HepG2 (cell line): Measurements from ENCODE around the gene ASF1B. TPM values are rescaled to one million over a fixed set of nuclear protein-coding genes. Genes with fewer than 3 reads are reported as not detected.

Experiments used
- ATF2 ChIP-seq: sonication (generic); formaldehyde crosslinking; IDR thresholded peaks from 2 replicates; pipeline ENCODE4 v1.4.0; 2020; ENCODE audit warnings: missing genetic modification reagents
- CBFB ChIP-seq: sonication (generic); formaldehyde crosslinking; IDR thresholded peaks from 2 replicates; pipeline ENCODE4 v1.4.0; 2020; ENCODE audit warnings: missing genetic modification reagents
- HMGXB4 ChIP-seq, 2 experiments: sonication (generic) in 1 of 2; formaldehyde crosslinking in 1 of 2; IDR thresholded peaks; 2 replicates each; pipeline versions ENCODE4 v1.4.0 to v1.6.1; 2018 to 2020; ENCODE audit warnings: missing genetic modification reagents in 2 of 2, borderline replicate concordance in 1 of 2, low read depth in 1 of 2, mild to moderate bottlenecking in 1 of 2, missing biosample characterization in 1 of 2
- HNF1B ChIP-seq: sonication (generic); formaldehyde crosslinking; IDR thresholded peaks from 2 replicates; pipeline ENCODE4 v1.5.1; 2020; ENCODE audit warnings: mild to moderate bottlenecking, moderate library complexity, missing genetic modification reagents
- NFIB ChIP-seq: sonication (generic); formaldehyde crosslinking; IDR thresholded peaks from 2 replicates; pipeline ENCODE4 v1.9.0; 2021; ENCODE audit warnings: missing genetic modification reagents, mild to moderate bottlenecking, borderline replicate concordance
- SALL1 ChIP-seq: sonication (generic); formaldehyde crosslinking; IDR thresholded peaks from 2 replicates; pipeline ENCODE4 v1.8.0; 2022; ENCODE audit warnings: mild to moderate bottlenecking, missing genetic modification reagents
- SSRP1 ChIP-seq: IDR thresholded peaks from 2 replicates; pipeline ENCODE4 v1.6.1; 2016; ENCODE audit warnings: control low read depth
- ZBTB25 ChIP-seq: IDR thresholded peaks from 2 replicates; pipeline ENCODE4 v1.6.1; 2018; ENCODE audit warnings: missing genetic modification reagents
- ZBTB37 ChIP-seq: sonication (generic); formaldehyde crosslinking; IDR thresholded peaks from 2 replicates; pipeline ENCODE4 v1.4.0; 2020; ENCODE audit warnings: mild to moderate bottlenecking, missing genetic modification reagents
- ZFP1 ChIP-seq: IDR thresholded peaks from 2 replicates; pipeline ENCODE4 v1.6.1; 2016
- ZFY ChIP-seq: sonication (generic); formaldehyde crosslinking; IDR thresholded peaks from 2 replicates; pipeline ENCODE4 v1.4.0; 2020; ENCODE audit warnings: missing genetic modification reagents
- ZMAT3 ChIP-seq: sonication (generic); formaldehyde crosslinking; conservative IDR thresholded peaks from 2 replicates; pipeline ENCODE4 v1.7.0; 2021; ENCODE audit warnings: missing genetic modification reagents
- ZNF160 ChIP-seq: sonication (generic); formaldehyde crosslinking; IDR thresholded peaks from 2 replicates; pipeline ENCODE4 v1.8.0; 2022; ENCODE audit warnings: mild to moderate bottlenecking, inconsistent platforms, missing genetic modification reagents
- ZNF3 ChIP-seq: IDR thresholded peaks from 2 replicates; pipeline ENCODE4 v1.7.0; 2017; ENCODE audit warnings: inconsistent platforms
- ZNF337 ChIP-seq: sonication (generic); formaldehyde crosslinking; IDR thresholded peaks from 2 replicates; pipeline ENCODE4 v1.5.1; 2020; ENCODE audit warnings: missing genetic modification reagents, low read depth, mild to moderate bottlenecking, borderline replicate concordance
- ZNF580 ChIP-seq: IDR thresholded peaks from 2 replicates; pipeline ENCODE4 v1.6.1; 2016; ENCODE audit warnings: low read depth, borderline replicate concordance
- ZXDC ChIP-seq: sonication (generic); formaldehyde crosslinking; IDR thresholded peaks from 2 replicates; pipeline ENCODE4 v1.5.0; 2020; ENCODE audit warnings: mild to moderate bottlenecking, missing genetic modification reagents
- polyA plus RNA-seq, 8 experiments: library from polyadenylated mRNA; depleted of rRNA in 3 of 8; stranded (reverse) in 7 of 8; unstranded in 1 of 8; fragments of >200 nt; fragmentation: Illumina TruSeq in 4 of 8; extraction: Trizol in 4 of 8; gene quantifications; 2 replicates each; pipeline versions ENCODE4 v1.2.1 to v1.2.3, GENCODE V29; 2011 to 2016; ENCODE audit warnings: low read depth in 4 of 8, missing spikeins in 1 of 8, mixed read lengths in 1 of 8; ENCODE audit not compliant: insufficient read depth in 1 of 8
- total RNA-seq, 5 experiments: library from RNA; depleted of rRNA; stranded (reverse); fragments of >200 nt; fragmentation: Illumina TruSeq; extraction: Trizol; gene quantifications; 2 replicates each; pipeline ENCODE4 v1.2.3, GENCODE V29; 2016; ENCODE audit warnings: low read depth in 1 of 5

The ASF1B gene
- total and polyA plus RNA-seq, 2 of the 13 experiments (the other 11 are each of a cell fraction or from before 2014, with no cell fraction given): 18.2 to 24.8 TPM

- TF ChIP-seq HMGXB4 (CRISPR knock-in tag; IDR thresholded peaks at IDR 0.05; ENCODE audit: borderline replicate concordance in 1 of 2, low read depth in 1 of 2): peak; percentile 39 to 53; a peak in 3 of 4 replicates
- TF ChIP-seq HNF1B (CRISPR knock-in tag): peak; percentile 75
- TF ChIP-seq ATF2 (CRISPR knock-in tag): 0 out of 2 replicates have a peak, but pooled peaks have one; percentile 48
- TF ChIP-seq ZBTB37 (CRISPR knock-in tag): peak; percentile 75; the same call in 1 of the 2 replicates
- TF ChIP-seq CBFB (CRISPR knock-in tag): no peak
- peak; percentile 58; the same call in 1 of the 2 replicates for TF ChIP-seq ZMAT3 (CRISPR knock-in tag)
- TF ChIP-seq ZFY: peak; percentile 98
- peak; percentile 42; the same call in 1 of the 2 replicates for TF ChIP-seq ZNF337 (CRISPR knock-in tag)
- TF ChIP-seq SSRP1: 0 out of 2 replicates have a peak, but pooled peaks have one; percentile 57
- peak; percentile 40; the same call in 1 of the 2 replicates for TF ChIP-seq ZXDC (CRISPR knock-in tag)
- TF ChIP-seq ZFP1 (CRISPR knock-in tag): 0 out of 2 replicates have a peak, but pooled peaks have one; percentile 23
- TF ChIP-seq ZNF160 (CRISPR knock-in tag): 0 out of 2 replicates have a peak, but pooled peaks have one; percentile 36
- TF ChIP-seq ZNF3: peak; percentile 38; the same call in 1 of the 2 replicates
- peak; percentile 20 for TF ChIP-seq ZBTB25 (CRISPR knock-in tag)
- peak; percentile 42 for TF ChIP-seq SALL1
- TF ChIP-seq ZNF580: no peak
- no peak for TF ChIP-seq NFIB (CRISPR knock-in tag)
Measured at GRCh38 chr19:14118165-14119051, 18.0 kb downstream of the ASF1B start (continued).
